Activated naive CD4-positive, alpha-beta T cell treated with anti-CD3 and anti-CD28 coated beads for 36 hours (primary cell): ENCODE data around the gene LRRC1. TPM values are rescaled to one million over a fixed set of nuclear protein-coding genes. Genes with fewer than 3 reads are reported as not detected.

Experiments used
- CTCF ChIA-PET: fragments of 350-600 bp; sonication (Branson Sonifier 250); formaldehyde crosslinking; loops from one replicate; lab custom pipeline; 2021; ENCODE audit warnings: antibody characterized with exemption; lab: Charles Lee
- DNase-seq: peaks from one replicate; pipeline ENCODE4 v3.0.0-alpha.2; 2020
- H3K27ac Mint-ChIP-seq: one replicate; pipeline ENCODE4 v1.8.0; 2021; ENCODE audit warnings: mild to moderate bottlenecking, mixed read lengths
- H3K27me3 Mint-ChIP-seq: one replicate; pipeline ENCODE4 v1.8.0; 2021; ENCODE audit warnings: low read depth, mixed read lengths
- H3K36me3 Mint-ChIP-seq: one replicate; pipeline ENCODE4 v1.8.0; 2021; ENCODE audit warnings: low read depth, mixed read lengths
- H3K4me1 Mint-ChIP-seq: one replicate; pipeline ENCODE4 v1.8.0; 2021; ENCODE audit warnings: low read depth, mixed read lengths
- H3K4me3 Mint-ChIP-seq: one replicate; pipeline ENCODE4 v1.8.0; 2021; ENCODE audit warnings: mild to moderate bottlenecking, moderate library complexity, mixed read lengths
- H3K9me3 Mint-ChIP-seq: one replicate; pipeline ENCODE4 v1.8.0; 2021; ENCODE audit warnings: mixed read lengths
- intact Hi-C: fragments of 100-400 bp; cut with micrococcal nuclease; formaldehyde crosslinking; loops from one replicate; pipeline ENCODE4 v1.15.1; 2023
- total RNA-seq, 2 experiments: library from RNA; stranded (reverse); gene quantifications; one replicate each; pipeline ENCODE4 v1.2.3, GENCODE V29; 2021

Gene LRRC1
- total RNA-seq, 2 experiments from 2014 or later, result 2.3 to 2.9 TPM

- no peak overlapping the region for H3K27ac Mint-ChIP-seq
- H3K27me3 Mint-ChIP-seq, result no peaks in the 10 kb centered on the region
- CTCF ChIA-PET, result interaction anchor here (0.8 kb wide), 1 partner anchor 11 kb away, joined by 3 read pairs; no protein-coding TSS in a partner anchor
- no peaks in the 10 kb centered on the region for H3K9me3 Mint-ChIP-seq
- H3K36me3 Mint-ChIP-seq, result no peaks in the 10 kb centered on the region
- intact Hi-C loops, result no loop called here
- no peaks in the 10 kb centered on the region for H3K4me1 Mint-ChIP-seq
- DNase-seq, result no peak
- no peak overlapping the region for H3K4me3 Mint-ChIP-seq
Observed at GRCh38 chr6:53928641-53929040, 133.8 kb downstream of the LRRC1 start.

- no peaks in the 10 kb centered on the region for H3K36me3 Mint-ChIP-seq
- CTCF ChIA-PET, result no interaction called here
- no peaks in the 10 kb centered on the region for H3K4me1 Mint-ChIP-seq
Observed at GRCh38 chr6:53929041-53929820, 134.4 kb downstream of the LRRC1 start.

GRCh38 chr6:53929821-53930120 lies 135.0 kb downstream of the LRRC1 start:
- intact Hi-C loops, result no loop called here
- no peak for DNase-seq
- H3K27me3 Mint-ChIP-seq, result no peaks in the 10 kb centered on the region
- H3K27ac Mint-ChIP-seq, result no peak overlapping the region
- CTCF ChIA-PET, result no interaction called here
- H3K4me1 Mint-ChIP-seq, result no peaks in the 10 kb centered on the region
- H3K9me3 Mint-ChIP-seq, result no peaks in the 10 kb centered on the region
- no peak overlapping the region for H3K4me3 Mint-ChIP-seq
- no peaks in the 10 kb centered on the region for H3K36me3 Mint-ChIP-seq

More at GRCh38 chr6:53929041-53929820, 134.4 kb downstream of the LRRC1 start:
- Mint-ChIP-seq H3K9me3 (no peaks in the 10 kb centered on the region), H3K27me3 (no peaks in the 10 kb centered on the region), H3K4me3 (no peak overlapping the region), H3K27ac (no peak overlapping the region)
- intact Hi-C loops, result no loop called here
- DNase-seq, result no peak

GRCh38 chr6:53930330-53930729 lies 135.5 kb downstream of the LRRC1 start:
- Mint-ChIP-seq H3K27me3 (no peaks in the 10 kb centered on the region), H3K4me3 (no peak overlapping the region), H3K36me3 (no peaks in the 10 kb centered on the region), H3K27ac (no peak overlapping the region), H3K4me1 (no peaks in the 10 kb centered on the region), H3K9me3 (no peaks in the 10 kb centered on the region)
- no peak for DNase-seq
- CTCF ChIA-PET, result no interaction called here
- intact Hi-C loops, result no loop called here

- Mint-ChIP-seq H3K36me3 (no peaks in the 10 kb centered on the region), H3K9me3 (no peaks in the 10 kb centered on the region), H3K4me1 (no peaks in the 10 kb centered on the region), H3K27me3 (no peaks in the 10 kb centered on the region), H3K27ac (no peak overlapping the region), H3K4me3 (no peak overlapping the region)
- CTCF ChIA-PET, result no interaction called here
- intact Hi-C loops, result no loop called here
- no peak for DNase-seq
Observed at GRCh38 chr6:53931086-53931485, 136.3 kb downstream of the LRRC1 start.

GRCh38 chr6:53932516-53932915 lies 137.7 kb downstream of the LRRC1 start:
- H3K27ac Mint-ChIP-seq, result no peak overlapping the region
- CTCF ChIA-PET, result no interaction called here
- DNase-seq, result no peak
- no peaks in the 10 kb centered on the region for H3K27me3 Mint-ChIP-seq
- no peaks in the 10 kb centered on the region for H3K36me3 Mint-ChIP-seq
- intact Hi-C loops, result no loop called here
- no peak overlapping the region for H3K4me3 Mint-ChIP-seq
- H3K9me3 Mint-ChIP-seq, result no peaks in the 10 kb centered on the region
- no peaks in the 10 kb centered on the region for H3K4me1 Mint-ChIP-seq

- no peak for DNase-seq
- intact Hi-C loops, result no loop called here
- no peaks in the 10 kb centered on the region for H3K36me3 Mint-ChIP-seq
- CTCF ChIA-PET, result interaction anchor here (0.7 kb wide), 1 partner anchor 17 kb away, joined by 3 read pairs; no protein-coding TSS in a partner anchor
- H3K27ac Mint-ChIP-seq, result no peak overlapping the region
- no peak overlapping the region for H3K4me3 Mint-ChIP-seq
- peaks cover 4% of the 10 kb centered on the region for H3K27me3 Mint-ChIP-seq
- H3K9me3 Mint-ChIP-seq, result no peaks in the 10 kb centered on the region
- peaks cover 7% of the 10 kb centered on the region for H3K4me1 Mint-ChIP-seq
Observed at GRCh38 chr6:53934023-53934422, 139.2 kb downstream of the LRRC1 start.

GRCh38 chr6:53937461-53937860 lies 142.7 kb downstream of the LRRC1 start:
- intact Hi-C loops, result loop anchor here (5.0 kb wide), 1 partner anchor 140 kb away; the partner anchor contains the start of gene LRRC1
- no peak for DNase-seq
- no peaks in the 10 kb centered on the region for H3K9me3 Mint-ChIP-seq

GRCh38 chr6:53938810-53939209 lies 144.0 kb downstream of the LRRC1 start:
- H3K9me3 Mint-ChIP-seq, result no peaks in the 10 kb centered on the region
- H3K4me3 Mint-ChIP-seq, result no peak overlapping the region
- intact Hi-C loops, result loop anchor here (5.0 kb wide), 1 partner anchor 142 kb away; the partner anchor contains the start of gene LRRC1
- CTCF ChIA-PET, result interaction anchor here (1.7 kb wide), 1 partner anchor 19 kb away, joined by 3 read pairs; no protein-coding TSS in a partner anchor
- H3K36me3 Mint-ChIP-seq, result no peaks in the 10 kb centered on the region
- no peak for DNase-seq
- H3K27me3 Mint-ChIP-seq, result peaks cover 13% of the 10 kb centered on the region
- H3K27ac Mint-ChIP-seq, result no peak overlapping the region
- peaks cover 7% of the 10 kb centered on the region for H3K4me1 Mint-ChIP-seq

More at GRCh38 chr6:53937461-53937860, 142.7 kb downstream of the LRRC1 start:
- no peaks in the 10 kb centered on the region for H3K36me3 Mint-ChIP-seq
- peaks cover 13% of the 10 kb centered on the region for H3K27me3 Mint-ChIP-seq
- no peak overlapping the region for H3K27ac Mint-ChIP-seq
- H3K4me3 Mint-ChIP-seq, result no peak overlapping the region
- CTCF ChIA-PET, result interaction anchor here (0.6 kb wide), 1 partner anchor 137 kb away, joined by 3 read pairs; no protein-coding TSS in a partner anchor
- peaks cover 7% of the 10 kb centered on the region for H3K4me1 Mint-ChIP-seq

- H3K4me3 Mint-ChIP-seq, result no peak overlapping the region
- intact Hi-C loops, result loop anchor here (5.0 kb wide), 1 partner anchor 143 kb away; the partner anchor contains the start of gene LRRC1
Observed at GRCh38 chr6:53939830-53940229, 145.0 kb downstream of the LRRC1 start.

GRCh38 chr6:53943395-53943794 lies 148.6 kb downstream of the LRRC1 start:
- H3K4me1 Mint-ChIP-seq, result peaks cover 4% of the 10 kb centered on the region
- intact Hi-C loops, result no loop called here
- CTCF ChIA-PET, result interaction anchor here (1.2 kb wide), 1 partner anchor 13 kb away, joined by 4 read pairs; no protein-coding TSS in a partner anchor
- H3K27me3 Mint-ChIP-seq, result peaks cover 15% of the 10 kb centered on the region
- no peaks in the 10 kb centered on the region for H3K36me3 Mint-ChIP-seq
- no peaks in the 10 kb centered on the region for H3K9me3 Mint-ChIP-seq
- H3K27ac Mint-ChIP-seq, result no peak overlapping the region
- no peak for DNase-seq
- H3K4me3 Mint-ChIP-seq, result no peak overlapping the region

More at GRCh38 chr6:53939830-53940229, 145.0 kb downstream of the LRRC1 start:
- Mint-ChIP-seq H3K36me3 (no peaks in the 10 kb centered on the region), H3K27ac (no peak overlapping the region), H3K27me3 (peaks cover 13% of the 10 kb centered on the region), H3K4me1 (peaks cover 7% of the 10 kb centered on the region), H3K9me3 (no peaks in the 10 kb centered on the region)
- DNase-seq, result no peak
- CTCF ChIA-PET, result interaction anchor here (1.7 kb wide), 1 partner anchor 18 kb away, joined by 3 read pairs; no protein-coding TSS in a partner anchor

- H3K27me3 Mint-ChIP-seq, result peaks cover 15% of the 10 kb centered on the region
- H3K27ac Mint-ChIP-seq, result no peak overlapping the region
- CTCF ChIA-PET, result interaction anchor here (0.6 to 1.2 kb wide), 2 partner anchors 11 to 12 kb away, joined by 4 read pairs; no protein-coding TSS in a partner anchor
- H3K9me3 Mint-ChIP-seq, result no peaks in the 10 kb centered on the region
- DNase-seq, result no peak
- intact Hi-C loops, result no loop called here
- no peak overlapping the region for H3K4me3 Mint-ChIP-seq
- no peaks in the 10 kb centered on the region for H3K4me1 Mint-ChIP-seq
- no peaks in the 10 kb centered on the region for H3K36me3 Mint-ChIP-seq
Observed at GRCh38 chr6:53944091-53944490, 149.3 kb downstream of the LRRC1 start.
